OCI-LY3 (cell line): ENCODE results near the gene DCLRE1C.

Experiments used
- EZH2phosphoT487 ChIP-seq: fragments of 200-600 bp; shearing (Covaris generic); IDR thresholded peaks from 2 replicates; pipeline ENCODE4 v1.6.1; 2018; ENCODE audit warnings: antibody characterized with exemption, mixed run types, low read depth
- TF ChIP-seq, protein P1 (sequence below): fragments of 200-600, 300-600 bp; sonication (generic); IDR thresholded peaks from 2 replicates; pipeline ENCODE4 v1.5.1; 2014; ENCODE audit warnings: antibody characterized with exemption, low read length, low read depth

DNA sequence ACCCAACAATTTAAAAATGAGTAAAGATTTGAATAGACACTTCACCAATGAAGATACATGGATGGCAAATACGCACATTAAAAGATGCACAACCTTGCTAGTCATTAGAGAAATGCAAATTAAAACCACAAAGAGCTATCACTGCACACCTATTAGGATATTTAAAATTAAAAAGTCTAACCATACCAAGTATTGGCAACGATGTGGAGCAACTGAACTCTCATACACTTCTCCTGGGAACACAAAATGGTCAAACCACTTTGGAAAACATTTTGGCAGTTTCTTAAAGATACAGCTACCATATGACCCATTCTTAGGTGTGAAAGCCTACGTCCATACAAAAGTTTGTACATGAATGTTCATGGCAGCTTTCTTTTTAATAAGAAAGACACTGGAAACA is 36.1 kb downstream of the DCLRE1C start:
- TF ChIP-seq, protein P1, sequence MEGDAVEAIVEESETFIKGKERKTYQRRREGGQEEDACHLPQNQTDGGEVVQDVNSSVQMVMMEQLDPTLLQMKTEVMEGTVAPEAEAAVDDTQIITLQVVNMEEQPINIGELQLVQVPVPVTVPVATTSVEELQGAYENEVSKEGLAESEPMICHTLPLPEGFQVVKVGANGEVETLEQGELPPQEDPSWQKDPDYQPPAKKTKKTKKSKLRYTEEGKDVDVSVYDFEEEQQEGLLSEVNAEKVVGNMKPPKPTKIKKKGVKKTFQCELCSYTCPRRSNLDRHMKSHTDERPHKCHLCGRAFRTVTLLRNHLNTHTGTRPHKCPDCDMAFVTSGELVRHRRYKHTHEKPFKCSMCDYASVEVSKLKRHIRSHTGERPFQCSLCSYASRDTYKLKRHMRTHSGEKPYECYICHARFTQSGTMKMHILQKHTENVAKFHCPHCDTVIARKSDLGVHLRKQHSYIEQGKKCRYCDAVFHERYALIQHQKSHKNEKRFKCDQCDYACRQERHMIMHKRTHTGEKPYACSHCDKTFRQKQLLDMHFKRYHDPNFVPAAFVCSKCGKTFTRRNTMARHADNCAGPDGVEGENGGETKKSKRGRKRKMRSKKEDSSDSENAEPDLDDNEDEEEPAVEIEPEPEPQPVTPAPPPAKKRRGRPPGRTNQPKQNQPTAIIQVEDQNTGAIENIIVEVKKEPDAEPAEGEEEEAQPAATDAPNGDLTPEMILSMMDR = no peak
- TF ChIP-seq EZH2phosphoT487 = no peak
